Right lobe of liver (tissue), 4 donors: ENCODE data around the gene SNX9.

Experiments used
- POLR2A ChIP-seq: fragments of 450-650 bp; IDR thresholded peaks from one replicate; pipeline ENCODE4 v1.6.1; 2017; ENCODE audit warnings: antibody characterized with exemption, mild to moderate bottlenecking
- TF ChIP-seq, protein P1 (sequence below), 4 donors: fragments of 200-600 bp in 3 of 4; fragments of 450-650 bp in 1 of 4; IDR thresholded peaks; one replicate each; pipeline versions ENCODE4 v1.5.1 to v1.8.0; 2016 to 2022; ENCODE audit warnings: antibody characterized with exemption in 4 of 4, mild to moderate bottlenecking in 2 of 4
- donor health status: DM: no; HTN: no; CAD: no.
- donor health status: DM: no; HTN: no; CAD: no.
- donor health status: DM: no; HTN: yes; CAD: no.

GRCh38 chr6:157809613-157810012, 13.4 kb upstream of the SNX9 start:
- no peak for TF ChIP-seq POLR2A
- TF ChIP-seq, protein P1, sequence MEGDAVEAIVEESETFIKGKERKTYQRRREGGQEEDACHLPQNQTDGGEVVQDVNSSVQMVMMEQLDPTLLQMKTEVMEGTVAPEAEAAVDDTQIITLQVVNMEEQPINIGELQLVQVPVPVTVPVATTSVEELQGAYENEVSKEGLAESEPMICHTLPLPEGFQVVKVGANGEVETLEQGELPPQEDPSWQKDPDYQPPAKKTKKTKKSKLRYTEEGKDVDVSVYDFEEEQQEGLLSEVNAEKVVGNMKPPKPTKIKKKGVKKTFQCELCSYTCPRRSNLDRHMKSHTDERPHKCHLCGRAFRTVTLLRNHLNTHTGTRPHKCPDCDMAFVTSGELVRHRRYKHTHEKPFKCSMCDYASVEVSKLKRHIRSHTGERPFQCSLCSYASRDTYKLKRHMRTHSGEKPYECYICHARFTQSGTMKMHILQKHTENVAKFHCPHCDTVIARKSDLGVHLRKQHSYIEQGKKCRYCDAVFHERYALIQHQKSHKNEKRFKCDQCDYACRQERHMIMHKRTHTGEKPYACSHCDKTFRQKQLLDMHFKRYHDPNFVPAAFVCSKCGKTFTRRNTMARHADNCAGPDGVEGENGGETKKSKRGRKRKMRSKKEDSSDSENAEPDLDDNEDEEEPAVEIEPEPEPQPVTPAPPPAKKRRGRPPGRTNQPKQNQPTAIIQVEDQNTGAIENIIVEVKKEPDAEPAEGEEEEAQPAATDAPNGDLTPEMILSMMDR (IDR thresholded peaks at IDR 0.05) = no peak
